Spinal cord (tissue), 10 donors: Measurements from ENCODE around the gene FRS2. TPM values are rescaled to one million over a fixed set of nuclear protein-coding genes. Genes with fewer than 3 reads are reported as not detected.
"Not testable (repeated sequence)": the region's sequence is repeated elsewhere in the genome, so short reads cannot be mapped to it uniquely, and the experiment has no call there.

ENCODE experiments used
- DNase-seq, 6 donors: peaks; one replicate each; pipeline versions ENCODE4 v3.0.0 to v3.0.0-alpha.2; 2013 to 2015; ENCODE audit warnings: low spot score in 6 of 6, low read depth in 4 of 6
- H3K27ac ChIP-seq: one replicate; pipeline ENCODE4 v1.5.1; 2013; ENCODE audit warnings: low read depth, low read length, control low read depth
- H3K27me3 ChIP-seq: one replicate; pipeline ENCODE4 v1.6.1; 2013; ENCODE audit warnings: low read length; ENCODE audit not compliant: control insufficient read depth, insufficient read depth
- H3K36me3 ChIP-seq: one replicate; pipeline ENCODE4 v1.6.1; 2013; ENCODE audit warnings: low read length; ENCODE audit not compliant: control insufficient read depth, insufficient read depth
- H3K4me1 ChIP-seq: one replicate; pipeline ENCODE4 v1.6.1; 2013; ENCODE audit warnings: low read length; ENCODE audit not compliant: control insufficient read depth, insufficient read depth
- H3K4me3 ChIP-seq: one replicate; pipeline ENCODE4 v1.5.1; 2013; ENCODE audit warnings: low read depth, low read length, control low read depth
- H3K9me3 ChIP-seq: one replicate; pipeline ENCODE4 v1.6.1; 2013; ENCODE audit warnings: low read length; ENCODE audit not compliant: control insufficient read depth, insufficient read depth
- WGBS: methylation state at CpG from one replicate; pipeline ENCODE4 v1.1.5; 2013; ENCODE audit warnings: missing lambda C conversion rate; ENCODE audit not compliant: insufficient coverage; 5-methylcytosine and 5-hydroxymethylcytosine counted together
- polyA plus RNA-seq, 2 donors: library from polyadenylated mRNA; unstranded; fragments of 120-200 nt; gene quantifications; one replicate each; pipeline ENCODE4 v1.2.1, GENCODE V29; 2013; ENCODE audit not compliant: insufficient read length in 2 of 2
- total RNA-seq, 2 donors: library from RNA; depleted of rRNA in 1 of 2; stranded (reverse); fragments of 120-200 nt in 1 of 2; fragments of >200 nt in 1 of 2; gene quantifications; one replicate each; pipeline versions ENCODE4 v1.2.3 to v1.2.4, GENCODE V29; 2013 to 2014
- donor health status: healthy.

The FRS2 gene
- total and polyA plus RNA-seq, 4 donors: 29.4 to 87.1 (median 53.9) TPM

DNA sequence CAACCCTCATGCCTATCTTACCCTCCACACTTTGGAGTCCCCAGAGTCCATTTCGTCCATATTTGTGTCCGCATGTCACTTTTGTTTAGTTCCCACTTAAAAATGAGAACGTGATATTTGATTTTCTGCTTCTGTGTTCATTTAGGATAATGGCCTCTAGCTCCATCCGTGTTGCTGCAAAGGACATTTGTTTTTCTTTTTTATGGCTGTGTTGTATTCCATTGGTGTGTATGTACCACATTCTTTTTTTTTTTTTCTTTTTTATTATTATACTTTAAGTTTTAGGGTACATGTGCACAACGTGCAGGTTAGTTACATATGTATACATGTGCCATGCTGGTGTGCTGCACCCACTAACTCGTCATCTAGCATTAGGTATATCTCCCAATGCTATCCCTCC lies 133.4 kb downstream of the FRS2 start:
- not testable (repeated sequence) for H3K4me3 ChIP-seq, H3K4me1 ChIP-seq, H3K27me3 ChIP-seq, H3K27ac ChIP-seq, DNase-seq, H3K9me3 ChIP-seq
- 80% methylated on average over 1 of the region's 6 CpGs for WGBS
- peaks cover 24% of the 10 kb centered on the region for H3K36me3 ChIP-seq

DNA sequence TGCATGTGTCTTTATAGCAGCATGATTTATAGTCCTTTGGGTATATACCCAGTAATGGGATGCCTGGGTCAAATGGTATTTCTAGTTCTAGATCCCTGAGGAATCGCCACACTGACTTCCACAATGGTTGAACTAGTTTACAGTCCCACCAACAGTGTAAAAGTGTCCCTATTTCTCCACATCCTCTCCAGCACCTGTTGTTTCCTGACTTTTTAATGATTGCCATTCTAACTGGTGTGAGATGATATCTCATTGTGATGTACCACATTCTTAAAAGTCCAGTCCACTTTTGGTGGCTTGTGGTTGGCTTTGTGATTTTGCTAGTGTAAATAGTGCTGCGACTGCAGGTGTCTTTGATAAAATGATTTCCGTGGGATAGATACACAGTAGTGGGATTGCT lies 134.1 kb downstream of the FRS2 start:
- DNase-seq, H3K9me3 ChIP-seq, H3K4me3 ChIP-seq, H3K27me3 ChIP-seq, H3K27ac ChIP-seq, H3K4me1 ChIP-seq: not testable (repeated sequence)
- H3K36me3 ChIP-seq: peaks cover 19% of the 10 kb centered on the region
- no CpG with 5 or more reads among the region's 3 CpGs for WGBS

DNA sequence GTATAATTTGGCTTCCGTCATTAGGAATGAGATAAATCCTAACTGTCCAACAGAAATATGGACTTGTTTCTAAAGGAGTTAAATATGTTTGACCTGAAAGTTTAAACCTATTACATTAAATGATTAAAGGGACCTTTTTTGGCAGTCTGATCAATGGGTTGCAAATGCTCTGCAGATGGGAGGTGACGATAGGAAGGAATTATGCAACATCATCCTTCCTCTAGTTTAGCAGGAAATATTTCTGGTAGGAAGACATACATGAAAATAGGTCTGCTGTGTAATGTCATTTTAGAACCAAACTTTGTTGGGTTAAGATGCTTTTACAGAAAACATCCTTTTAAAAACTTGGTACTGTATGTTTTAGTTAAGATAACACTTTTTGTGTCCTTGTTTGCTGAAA lies 137.9 kb downstream of the FRS2 start:
- no peaks in the 10 kb centered on the region for H3K9me3 ChIP-seq
- WGBS: no CpG with 5 or more reads among the region's 2 CpGs
- H3K4me3 ChIP-seq: no peak overlapping the region
- H3K36me3 ChIP-seq: no peaks in the 10 kb centered on the region
- no peaks in the 10 kb centered on the region for H3K4me1 ChIP-seq
- no peak for DNase-seq
- H3K27ac ChIP-seq: no peak overlapping the region
- no peaks in the 10 kb centered on the region for H3K27me3 ChIP-seq

DNA sequence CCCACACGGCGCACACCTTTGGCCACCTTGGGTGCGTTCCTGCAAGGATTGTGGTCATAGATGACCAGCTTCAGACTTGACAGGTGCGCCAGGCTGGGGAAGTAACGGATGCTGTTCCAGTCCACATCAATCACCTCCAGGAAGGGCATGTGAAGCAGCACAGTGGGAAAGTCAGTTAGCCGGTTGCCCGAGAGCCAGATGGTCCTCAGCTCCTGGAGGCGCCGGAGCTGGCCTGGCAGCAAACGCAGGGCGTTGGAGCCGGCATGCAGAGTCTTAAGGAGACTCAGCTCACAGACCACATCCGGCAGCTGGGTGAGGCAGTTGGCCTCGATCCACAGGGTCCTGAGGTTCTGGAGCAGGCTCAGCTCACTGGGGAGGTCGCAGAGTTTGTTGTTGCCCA lies 139.9 kb downstream of the FRS2 start:
- DNase-seq: no peak
- Histone ChIP-seq H3K9me3 (no peaks in the 10 kb centered on the region), H3K4me1 (no peaks in the 10 kb centered on the region), H3K36me3 (no peaks in the 10 kb centered on the region), H3K4me3 (no peak overlapping the region), H3K27me3 (no peaks in the 10 kb centered on the region), H3K27ac (no peak overlapping the region)
- 94% methylated on average over 14 of the region's 15 CpGs for WGBS

DNA sequence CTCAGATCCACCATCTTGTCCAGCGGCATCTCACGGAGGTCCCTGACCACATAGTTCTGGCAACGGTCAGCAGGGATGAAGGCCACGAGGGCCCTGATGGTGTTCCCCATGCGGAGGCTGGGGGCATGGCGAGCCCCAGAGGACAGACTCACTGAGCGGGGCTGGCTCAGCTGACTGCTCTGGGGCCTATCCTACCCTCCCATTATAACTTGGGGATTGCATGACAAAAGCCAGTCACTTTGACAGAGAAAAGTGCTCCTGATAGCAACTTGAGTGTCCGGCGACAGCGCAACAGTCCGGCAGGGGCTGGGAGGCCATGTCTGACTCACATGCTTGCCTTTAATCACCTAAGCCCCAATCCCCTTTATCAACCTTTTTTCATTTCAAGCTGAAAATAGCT lies 140.5 kb downstream of the FRS2 start, which contains the start of gene LRRC10:
Gene LRRC10, minus strand, starts transcription at position 179 of the 400 bp plus-strand sequence. Its CDS starts 69 bp downstream, at position 110.
- Histone ChIP-seq H3K9me3 (no peaks in the 10 kb centered on the region), H3K4me3 (no peak within 1 kb of the TSS), H3K27ac (no peak within 1 kb of the TSS), H3K27me3 (no peaks in the 10 kb centered on the region), H3K4me1 (no peaks in the 10 kb centered on the region), H3K36me3 (no peaks in the 10 kb centered on the region)
- WGBS: 95% methylated on average over 11 of the region's 11 CpGs
- DNase-seq: no peak

DNA sequence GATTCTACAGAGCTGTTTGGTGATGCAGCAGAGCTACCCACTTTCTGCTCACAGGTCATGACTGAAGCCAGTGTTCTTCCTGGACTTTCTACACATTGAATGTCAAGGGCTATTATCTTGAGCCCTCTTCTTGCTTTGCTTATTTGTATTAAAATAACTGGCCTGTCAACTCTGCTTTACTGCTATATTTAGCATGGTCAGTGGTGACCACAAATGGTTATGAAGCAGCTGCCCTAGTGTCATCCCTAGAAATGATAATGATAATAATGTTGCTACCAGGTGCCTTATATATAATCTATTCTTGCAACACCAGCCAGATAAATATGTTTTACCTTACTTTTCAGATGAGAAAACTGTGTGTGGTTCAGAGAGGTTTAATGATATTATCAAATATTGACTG lies 143.2 kb downstream of the FRS2 start:
- Histone ChIP-seq H3K27ac (no peak overlapping the region), H3K4me1 (no peaks in the 10 kb centered on the region), H3K9me3 (no peaks in the 10 kb centered on the region), H3K27me3 (no peaks in the 10 kb centered on the region), H3K36me3 (no peaks in the 10 kb centered on the region), H3K4me3 (no peak overlapping the region)
- DNase-seq: no peak

DNA sequence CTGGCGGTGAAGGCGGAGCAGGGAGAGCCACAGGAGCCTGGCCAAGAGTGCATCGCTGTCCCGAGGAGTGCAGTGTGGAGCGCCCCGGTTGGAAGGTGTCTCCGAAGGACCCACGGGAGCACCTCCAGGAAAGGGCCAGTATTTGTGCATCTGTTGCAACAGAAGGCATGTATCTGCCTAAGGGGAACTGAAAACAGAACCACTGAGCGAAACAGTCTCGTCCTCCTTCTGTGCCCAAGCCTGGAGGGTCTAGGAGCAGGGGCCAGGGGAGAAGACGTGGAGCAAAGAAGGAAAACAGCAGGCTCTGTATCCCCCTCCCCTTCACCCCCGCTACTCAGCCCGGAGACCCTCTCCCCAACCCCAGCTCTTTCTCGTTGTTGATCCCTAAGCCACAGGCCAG lies 145.8 kb downstream of the FRS2 start:
- no peak for DNase-seq
- H3K4me1 ChIP-seq: no peaks in the 10 kb centered on the region

DNA sequence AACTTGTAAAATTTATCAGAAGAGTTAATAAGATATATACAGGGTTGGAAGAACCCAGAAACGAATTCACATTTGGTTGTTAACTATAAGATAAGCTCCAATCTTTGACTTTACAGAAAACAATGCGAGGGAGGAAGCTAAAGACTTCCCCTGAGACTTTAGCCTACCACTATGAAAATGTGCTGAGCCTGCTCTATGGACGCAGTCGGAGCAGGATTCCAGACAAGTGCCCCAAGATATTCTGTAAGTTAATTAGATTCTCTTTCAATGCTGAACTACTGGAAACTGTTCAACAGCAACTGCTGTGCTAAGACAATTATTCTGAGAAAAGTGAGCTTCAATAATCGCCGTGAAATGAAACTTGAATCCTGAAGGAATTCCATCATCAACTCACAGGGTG lies 148.9 kb downstream of the FRS2 start:
- H3K36me3 ChIP-seq: no peaks in the 10 kb centered on the region
- H3K4me3 ChIP-seq: no peak overlapping the region
- H3K27ac ChIP-seq: no peak overlapping the region
- WGBS: 33% methylated on average over 2 of the region's 6 CpGs
- H3K9me3 ChIP-seq: no peaks in the 10 kb centered on the region
- H3K27me3 ChIP-seq: no peaks in the 10 kb centered on the region
- H3K4me1 ChIP-seq: no peaks in the 10 kb centered on the region
- DNase-seq: peak in 2 of 6 donors; percentile 15 to 69

More for the DNA sequence above, 145.8 kb downstream of the FRS2 start:
- no peaks in the 10 kb centered on the region for H3K9me3 ChIP-seq
- H3K36me3 ChIP-seq: no peaks in the 10 kb centered on the region
- H3K27me3 ChIP-seq: no peaks in the 10 kb centered on the region
- H3K27ac ChIP-seq: no peak overlapping the region
- WGBS: 74% methylated on average over 10 of the region's 14 CpGs
- no peak overlapping the region for H3K4me3 ChIP-seq

DNA sequence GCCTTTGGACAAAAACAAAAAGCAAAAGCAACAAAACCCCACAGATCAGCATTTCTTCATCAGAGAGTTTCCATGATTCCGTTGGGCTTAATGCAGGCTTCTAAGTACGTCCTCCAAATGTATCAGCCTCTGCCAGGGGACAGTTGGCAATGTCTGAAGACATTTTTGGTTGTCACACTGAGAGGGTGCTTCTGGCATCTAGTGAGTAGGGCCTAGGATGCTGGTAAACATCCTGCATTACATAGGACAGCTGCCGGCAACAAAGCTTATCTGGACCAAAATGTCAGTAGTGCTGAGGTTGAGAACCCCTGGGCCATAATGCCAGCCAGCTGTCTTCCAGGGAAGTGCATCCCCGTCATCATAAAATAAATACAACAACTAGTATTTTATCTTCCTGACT lies 149.9 kb downstream of the FRS2 start:
- H3K27ac ChIP-seq: no peak overlapping the region
- H3K9me3 ChIP-seq: no peaks in the 10 kb centered on the region
- DNase-seq: no peak
- H3K36me3 ChIP-seq: no peaks in the 10 kb centered on the region
- 80% methylated on average over 1 of the region's 4 CpGs for WGBS
- H3K4me3 ChIP-seq: no peak overlapping the region
- no peaks in the 10 kb centered on the region for H3K4me1 ChIP-seq
- H3K27me3 ChIP-seq: no peaks in the 10 kb centered on the region

DNA sequence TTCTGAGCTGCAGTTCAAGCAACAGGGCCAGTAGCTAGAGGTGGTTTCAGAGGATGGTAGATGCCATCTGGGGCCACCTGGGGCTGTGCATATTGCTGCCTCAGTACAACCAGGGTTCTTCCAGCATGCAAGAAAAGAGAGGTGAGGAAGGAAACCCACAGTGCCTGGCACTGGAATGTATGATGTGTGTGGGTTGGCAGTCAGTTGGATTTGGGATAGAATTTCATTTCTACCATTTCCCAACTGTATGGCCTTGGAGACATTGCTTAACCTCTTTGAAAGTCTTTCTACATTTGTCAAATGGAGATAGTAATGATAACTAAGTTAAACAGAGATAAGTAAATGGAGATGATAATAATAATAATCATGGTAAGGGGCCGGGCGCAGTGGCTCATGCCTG lies 150.7 kb downstream of the FRS2 start:
- no peaks in the 10 kb centered on the region for H3K27me3 ChIP-seq
- H3K4me3 ChIP-seq: no peak overlapping the region
- 95% methylated on average over 2 of the region's 2 CpGs for WGBS
- H3K9me3 ChIP-seq: no peaks in the 10 kb centered on the region
- DNase-seq: no peak
- no peak overlapping the region for H3K27ac ChIP-seq
- no peaks in the 10 kb centered on the region for H3K36me3 ChIP-seq
- H3K4me1 ChIP-seq: no peaks in the 10 kb centered on the region
